A549 treated with Mapracorat at 1 μM for 4 hours (cell line): ENCODE measurements around the gene PPP1CB. TPM values are rescaled to one million over a fixed set of nuclear protein-coding genes. Genes with fewer than 3 reads are reported as not detected.

Source experiments
- total RNA-seq: library from RNA; stranded (reverse); fragments of 200-300 nt; extraction: Qiagen RNA extraction; gene quantifications from 5 replicates; pipeline ENCODE4 v1.2.3, GENCODE V29; 2022

The PPP1CB gene
- total RNA-seq: 104 to 144 TPM (median 130 TPM) in 5 replicates

DNA sequence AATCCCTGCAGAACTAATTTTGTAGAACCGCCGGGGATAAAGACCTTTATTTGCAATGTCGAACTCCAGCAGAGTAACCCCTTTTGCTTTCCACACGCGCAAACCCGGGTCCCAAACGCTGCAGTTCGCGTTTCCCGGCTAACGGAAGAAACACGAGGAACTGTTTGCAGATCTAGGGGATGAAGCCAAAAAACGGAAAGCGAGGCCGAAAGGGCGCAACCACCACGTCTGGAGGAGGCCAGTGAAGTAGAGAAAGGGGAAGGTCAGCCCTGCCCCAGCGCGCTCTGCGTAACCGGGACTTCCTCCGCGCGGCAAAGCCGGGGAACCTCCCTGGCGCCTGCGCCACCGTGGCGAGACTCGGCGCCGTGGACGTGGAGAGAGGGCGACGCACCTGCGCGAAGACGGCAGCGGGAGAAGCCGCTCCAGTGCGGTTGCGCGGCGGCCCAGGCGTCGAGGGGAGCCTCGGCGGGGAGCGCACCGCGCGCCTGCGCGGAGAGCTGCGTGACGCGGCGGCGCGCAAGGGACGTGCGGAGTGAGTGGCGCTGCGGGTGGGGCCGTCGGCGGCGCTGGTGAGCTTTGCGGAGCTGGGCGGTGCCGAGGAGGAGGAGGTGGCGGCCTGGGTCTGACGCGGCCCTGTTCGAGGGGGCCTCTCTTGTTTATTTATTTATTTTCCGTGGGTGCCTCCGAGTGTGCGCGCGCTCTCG is at the start of gene PPP1CB:
PPP1CB (plus strand) TSS at position 579 of the 704 bp plus-strand sequence. CDS start 295 bp downstream, outside the sequence.

GRCh38 chr2:28810384-28811285 is 59.0 kb downstream of the PPP1CB start, which contains the start of gene SPDYA:
Gene SPDYA (plus strand): TSS chr2:28810834. CDS start chr2:28816015, 5,181 bp downstream.

Other genes starting within 250 kb of the PPP1CB start
- 0.13 to 0.28 TPM (median 0.17 TPM) in 4 of 5 replicates, not detected in the other for gene SPDYA, start 59.0 kb downstream of the PPP1CB start, total RNA-seq
- gene TRMT61B, start 118.5 kb downstream of the PPP1CB start, total RNA-seq: 12.7 to 16.8 TPM (median 13.8 TPM) in 5 replicates
- gene WDR43, start 142.8 kb downstream of the PPP1CB start, total RNA-seq: 82.7 to 94.4 TPM (median 85.3 TPM) in 5 replicates
- gene TOGARAM2, start 229.5 kb downstream of the PPP1CB start, total RNA-seq: 0.06 to 0.52 TPM (median 0.24 TPM) in 5 replicates